ENCODE data around the gene EFHC1.

- TF ChIP-seq PATZ1 (CRISPR knock-in tag; IDR thresholded peaks at IDR 0.05; ENCODE audit: borderline replicate concordance) (no peak), SNAI2 (CRISPR knock-in tag; IDR thresholded peaks at IDR 0.05) (no peak), ZC3H10 (CRISPR knock-in tag; IDR thresholded peaks at IDR 0.05) (no peak), GLIS3 (CRISPR knock-in tag; IDR thresholded peaks at IDR 0.05) (no peak), POU6F1 (CRISPR knock-in tag; IDR thresholded peaks at IDR 0.05; ENCODE audit: borderline replicate concordance, low read depth) (no peak), TSHZ2 (CRISPR knock-in tag; IDR thresholded peaks at IDR 0.05) (no peak), CSRNP3 (CRISPR knock-in tag; IDR thresholded peaks at IDR 0.05) (no peak), TCF4 (CRISPR knock-in tag; IDR thresholded peaks at IDR 0.05; ENCODE audit: borderline replicate concordance) (no peak), ZNF565 (CRISPR knock-in tag; conservative IDR thresholded peaks at IDR 0.05; ENCODE audit: low read depth) (no peak)
These were observed 19.7 kb upstream of the EFHC1 start for GRCh38 chr6:52400313-52401041.
